NCI-H2107 (cell line): ENCODE measurements around the gene EGFL7.

Source experiments
- DNase-seq: peaks from one replicate; lab custom pipeline; 2025; lab: John Stamatoyannopoulos, UW

Gene EGFL7

DNA sequence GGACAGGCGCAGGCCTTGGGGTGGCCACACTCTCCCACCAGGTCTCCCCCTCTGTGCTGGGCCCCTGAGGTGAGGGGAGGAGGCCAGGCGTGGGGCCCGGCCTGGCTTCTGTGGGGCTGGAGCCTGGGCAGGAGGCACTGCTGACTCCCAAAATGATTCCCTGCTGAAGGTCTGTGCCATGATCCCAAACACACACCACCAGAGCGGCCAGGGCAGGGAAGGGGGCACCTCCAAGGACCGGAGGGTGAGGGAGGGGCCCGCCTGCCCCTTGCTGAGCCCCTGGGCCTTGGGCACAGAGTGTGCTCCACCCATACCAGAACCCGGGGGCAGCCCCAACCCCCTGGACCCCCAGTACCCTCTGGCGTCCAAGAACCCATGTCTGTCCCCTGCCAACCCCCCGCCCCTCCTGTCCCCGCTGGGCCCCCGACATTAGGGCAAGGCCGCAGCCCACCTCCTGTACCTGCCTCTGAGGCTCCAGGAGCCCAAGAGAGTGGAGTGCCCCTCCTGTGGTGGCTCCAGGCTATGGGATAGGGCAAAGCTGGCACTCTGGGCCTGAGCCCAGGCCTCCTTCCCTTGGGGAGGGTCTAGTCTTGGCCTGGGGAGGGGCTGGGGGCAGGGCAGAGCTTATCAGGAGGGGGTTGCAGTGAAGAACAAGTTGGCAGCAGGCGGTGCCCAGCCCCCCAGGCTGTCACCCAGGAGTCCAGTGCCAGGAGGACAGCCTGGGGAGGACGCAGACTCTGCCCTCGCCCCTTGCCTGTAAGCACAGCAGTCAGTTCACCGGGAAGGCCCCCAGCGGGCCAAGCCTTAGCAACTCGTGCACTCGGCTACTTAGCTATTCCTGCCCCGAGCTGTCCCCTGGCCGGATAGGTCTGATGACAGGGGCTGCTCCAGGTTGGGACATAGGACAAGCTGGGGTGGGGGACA is 2.6 kb upstream of the EGFL7 start:
- DNase-seq: no peak

DNA sequence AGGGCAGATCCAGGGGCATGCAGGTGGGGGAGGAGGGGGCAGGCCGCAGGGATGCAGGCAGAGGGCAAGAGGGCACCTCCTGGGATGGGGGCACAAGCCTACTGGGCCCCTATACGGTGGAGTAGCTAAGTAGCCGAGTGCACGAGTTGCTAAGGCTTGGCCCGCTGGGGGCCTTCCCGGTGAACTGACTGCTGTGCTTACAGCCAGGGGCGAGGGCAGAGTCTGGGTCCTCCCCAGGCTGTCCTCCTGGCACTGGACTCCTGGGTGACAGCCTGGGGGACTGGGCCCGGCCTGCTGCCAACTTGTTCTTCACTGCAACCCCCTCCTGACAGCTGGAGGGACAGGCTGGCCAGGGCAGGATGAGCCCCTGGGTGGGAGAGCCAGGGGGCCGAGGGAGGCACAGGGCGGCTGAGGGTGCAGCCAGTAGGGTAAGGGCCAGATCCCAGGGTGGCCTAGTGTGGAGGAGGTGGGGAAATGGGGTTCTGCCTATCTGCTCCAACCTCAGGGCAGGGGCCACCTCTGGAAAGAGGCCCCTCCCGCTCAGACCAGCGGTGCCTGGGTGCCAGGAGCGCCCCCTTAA is 1.7 kb upstream of the EGFL7 start:
- no peak for DNase-seq

DNA sequence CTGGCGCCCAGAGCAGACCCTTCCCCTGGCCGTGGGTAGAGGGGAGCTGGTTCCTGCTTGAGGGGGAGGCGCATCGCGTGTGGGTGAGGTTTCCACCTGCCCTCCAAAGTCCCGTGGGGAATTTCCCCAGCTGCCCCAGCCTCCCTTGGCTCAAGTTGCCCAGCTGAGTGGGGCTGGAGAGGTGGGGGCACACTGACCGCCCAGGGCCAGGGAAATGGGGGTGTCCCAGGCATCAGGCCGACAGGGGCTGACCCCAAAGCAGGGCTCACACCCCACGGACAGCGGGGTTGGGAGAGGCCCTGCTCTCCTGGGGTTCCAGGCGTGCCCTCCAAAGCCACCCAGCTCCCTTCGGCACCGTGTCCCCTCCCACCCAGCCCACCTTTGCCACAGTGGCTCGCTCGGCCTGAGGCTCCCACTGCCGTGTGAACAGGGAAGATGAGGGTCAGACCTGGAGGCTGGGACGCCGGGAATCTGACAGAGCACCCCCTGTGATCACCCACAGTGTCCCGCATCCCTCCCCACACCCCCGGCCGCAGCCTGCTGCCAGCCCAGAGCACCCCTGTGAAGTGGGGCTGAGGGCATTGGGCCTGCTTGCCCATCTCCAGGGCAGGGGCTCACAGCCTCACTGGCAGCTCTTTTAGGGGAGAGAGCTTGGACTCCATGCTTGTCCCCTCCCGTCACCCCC is 933 bp upstream of the EGFL7 start:
- no peak for DNase-seq

DNA sequence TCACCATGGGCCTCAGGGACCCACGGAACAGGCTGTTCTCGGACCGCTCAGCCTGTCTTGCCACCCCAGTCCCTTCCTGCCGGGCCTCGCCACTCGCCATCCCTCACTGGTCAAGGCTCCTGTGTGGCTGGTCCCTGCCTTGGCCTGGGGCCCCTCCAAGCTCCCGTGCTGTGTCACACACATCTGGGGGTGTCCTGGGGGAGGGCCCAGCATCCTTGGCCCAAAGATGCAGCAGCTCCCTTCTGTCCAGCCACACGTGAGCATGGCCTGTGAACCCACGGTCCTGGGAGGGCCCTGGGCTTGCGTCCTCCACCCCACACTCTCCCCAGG is 425 bp upstream of the EGFL7 start:
- no peak for DNase-seq

DNA sequence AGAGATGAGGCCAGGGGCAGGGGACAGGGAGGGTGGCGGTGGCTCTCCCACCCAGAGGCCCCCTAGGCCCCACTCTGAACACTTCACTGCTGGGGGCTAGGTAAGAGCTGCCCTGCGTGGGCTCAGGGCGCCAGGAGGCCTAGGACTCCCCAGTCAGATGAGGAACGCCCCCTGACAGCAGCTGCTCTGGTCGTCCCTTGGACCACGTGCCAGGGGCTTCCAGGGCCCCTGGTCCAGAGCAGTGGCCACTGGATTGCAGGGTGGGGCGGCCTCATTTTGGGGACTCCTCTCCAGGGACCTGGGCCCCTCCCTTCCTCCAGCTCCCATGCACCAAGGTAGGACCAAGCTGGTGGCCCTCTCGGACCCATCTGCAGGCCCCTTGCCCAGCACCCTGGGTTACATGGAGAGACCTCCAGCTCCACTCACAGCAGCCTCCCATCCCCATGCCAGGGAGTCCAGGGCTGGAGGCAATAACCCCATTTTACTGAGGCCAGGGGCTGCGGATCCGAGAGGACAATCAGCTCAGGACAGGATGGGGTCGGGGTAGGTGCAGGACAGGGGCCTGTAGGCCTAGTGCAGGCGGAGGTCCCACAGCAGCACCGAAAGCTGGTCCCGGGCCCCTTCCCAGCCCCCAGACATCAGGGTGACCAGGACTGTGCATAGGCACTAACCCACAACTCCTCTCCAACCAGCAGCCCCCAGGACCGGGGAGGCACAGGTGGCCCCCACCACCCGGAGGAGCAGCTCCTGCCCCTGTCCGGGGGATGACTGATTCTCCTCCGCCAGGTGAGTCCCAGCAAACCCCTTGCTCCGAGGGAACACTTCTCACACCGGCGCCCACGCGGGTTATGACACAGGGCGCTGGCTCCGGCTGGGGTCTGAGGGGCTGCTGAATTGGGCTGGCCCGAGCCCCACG is 1.5 kb downstream of the EGFL7 start:
- no peak for DNase-seq

DNA sequence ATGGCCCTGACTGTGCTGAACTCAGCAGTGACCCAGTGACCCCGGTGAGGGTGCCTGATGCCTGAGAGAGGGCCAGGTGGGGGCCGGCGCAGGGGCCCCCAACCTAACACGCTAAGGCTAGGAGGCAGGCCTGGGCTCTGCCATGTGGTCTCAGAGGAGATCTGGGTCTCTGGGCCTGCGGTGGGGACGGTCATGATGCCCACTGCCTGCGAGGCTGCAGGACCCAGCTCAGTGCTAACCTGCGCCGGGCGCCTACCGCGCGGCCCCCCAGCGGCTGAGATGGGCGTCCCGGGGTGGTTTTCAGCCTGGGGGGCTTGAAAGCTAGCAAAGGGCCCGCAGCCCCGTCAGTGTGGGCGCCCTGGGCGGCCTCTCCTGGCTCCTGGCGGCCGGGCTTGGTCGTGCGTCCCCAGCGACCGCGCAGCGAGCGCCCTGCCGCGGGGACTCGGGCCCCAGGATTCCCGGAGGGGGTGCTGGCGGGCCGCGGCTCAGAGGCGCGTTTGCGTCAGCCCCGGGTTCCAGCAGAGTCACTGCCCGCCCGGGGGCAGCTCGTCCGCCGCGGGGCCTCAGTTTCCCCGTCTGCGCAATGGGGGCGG is 2.5 kb downstream of the EGFL7 start:
- no peak for DNase-seq

DNA sequence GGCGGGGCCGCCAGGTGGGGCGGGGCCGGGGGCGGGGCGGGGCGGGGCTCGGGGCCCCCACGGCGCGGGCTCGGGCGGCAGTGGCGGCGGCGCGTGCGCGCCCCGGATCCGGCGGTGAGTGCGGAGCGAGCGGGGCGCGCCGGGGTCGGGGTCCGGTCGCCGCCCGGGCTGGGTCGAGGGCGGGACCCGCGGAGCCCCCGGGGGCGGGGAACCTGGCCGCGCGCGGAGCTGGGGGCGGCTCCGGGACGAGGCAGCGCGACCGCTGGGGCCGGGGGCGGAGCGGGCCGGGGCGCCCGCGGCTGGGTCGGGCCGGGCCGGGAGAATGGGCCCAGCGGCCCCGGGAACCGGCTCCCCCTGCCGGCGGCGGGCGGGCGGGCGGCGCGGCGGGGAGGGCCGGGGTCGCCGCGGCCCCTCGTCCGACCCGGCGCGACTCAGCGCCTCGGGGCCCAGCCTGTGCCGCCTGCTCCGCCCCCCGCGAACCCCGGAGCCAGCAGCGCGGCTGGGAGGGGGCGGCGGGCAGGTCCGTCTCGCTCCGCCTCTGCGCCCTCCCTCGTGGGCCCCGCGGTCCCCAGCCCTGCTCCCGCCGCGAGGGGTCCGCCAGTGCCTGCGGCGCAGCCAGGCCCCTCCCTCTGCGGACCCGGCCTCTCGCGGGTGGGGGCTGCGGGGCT is 3.1 kb downstream of the EGFL7 start:
- DNase-seq: no peak

DNA sequence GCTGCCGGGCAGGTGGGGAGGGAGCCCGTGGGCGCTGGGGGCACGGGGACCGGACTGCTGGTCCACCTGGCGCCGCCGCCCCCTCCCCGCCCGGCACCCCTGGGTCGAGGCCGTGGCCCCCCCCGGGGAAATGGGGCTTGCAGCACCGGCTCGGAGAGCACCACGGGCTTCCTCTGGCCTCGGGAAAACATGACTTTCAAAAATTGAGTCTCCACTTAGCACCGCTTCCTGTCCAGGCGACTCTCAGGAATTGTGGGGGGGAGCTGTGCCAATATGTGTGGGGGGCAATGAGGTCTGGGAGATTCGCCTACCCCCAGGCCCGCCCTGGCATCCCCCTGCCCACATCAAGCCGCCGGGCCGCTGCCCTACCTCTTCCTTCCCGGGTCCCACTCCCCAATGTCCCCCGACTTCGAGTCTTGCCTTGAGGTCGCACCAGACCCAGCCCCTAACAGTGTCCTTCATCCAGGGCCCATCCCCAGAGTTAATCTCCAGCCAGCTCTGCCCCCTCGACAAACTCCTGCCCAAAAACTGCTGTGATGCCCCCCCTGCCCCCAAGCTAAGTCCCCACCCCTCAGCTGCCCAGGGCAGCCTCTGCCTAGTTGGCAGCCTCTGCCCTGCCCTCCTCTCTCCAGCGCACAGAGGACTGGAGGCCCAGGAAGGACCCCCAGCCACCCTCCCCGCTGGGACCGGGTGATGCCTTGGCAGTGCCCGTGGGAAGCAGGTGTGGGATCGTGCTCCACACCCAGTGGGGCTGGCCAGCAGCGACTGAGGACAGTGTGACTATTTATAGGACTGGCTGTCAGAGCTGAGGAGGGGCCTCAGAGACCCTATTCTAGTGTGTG is 3.9 kb downstream of the EGFL7 start:
- DNase-seq: no peak

DNA sequence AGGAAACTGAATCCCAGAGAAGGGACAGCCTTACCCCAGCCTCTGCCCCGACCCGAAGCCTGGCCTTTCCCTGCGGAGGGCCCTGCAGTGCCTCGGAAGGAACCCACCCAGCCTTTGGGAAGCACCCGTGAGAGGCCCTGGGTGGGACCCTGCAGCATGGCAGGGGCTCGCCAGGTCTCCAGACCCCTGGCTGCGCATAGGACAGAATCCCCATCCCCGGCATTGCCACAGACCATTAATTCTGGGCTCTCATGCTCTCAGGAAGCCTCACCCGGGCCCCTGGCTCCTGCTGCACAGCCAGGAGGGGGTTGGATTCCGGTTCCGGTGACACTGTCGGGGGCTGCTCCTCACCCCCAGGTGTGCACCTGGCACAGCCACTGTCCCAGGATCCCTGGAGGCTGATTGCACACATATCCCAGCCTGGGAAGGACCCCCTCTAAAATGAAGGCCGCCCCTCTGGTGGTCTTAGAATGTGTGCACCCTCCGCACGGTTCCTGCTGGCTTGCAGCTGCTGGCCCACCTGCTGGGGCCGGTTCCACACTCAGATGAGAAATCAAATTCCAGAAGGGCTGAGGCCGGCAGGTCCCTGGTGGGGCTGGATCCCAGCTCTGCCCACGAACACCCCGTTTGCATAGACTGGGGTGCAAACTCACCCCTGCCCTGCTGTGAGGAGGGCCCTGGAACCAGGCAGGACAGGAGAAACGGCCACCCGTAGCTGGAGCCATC is 4.7 kb downstream of the EGFL7 start:
- DNase-seq: no peak

DNA sequence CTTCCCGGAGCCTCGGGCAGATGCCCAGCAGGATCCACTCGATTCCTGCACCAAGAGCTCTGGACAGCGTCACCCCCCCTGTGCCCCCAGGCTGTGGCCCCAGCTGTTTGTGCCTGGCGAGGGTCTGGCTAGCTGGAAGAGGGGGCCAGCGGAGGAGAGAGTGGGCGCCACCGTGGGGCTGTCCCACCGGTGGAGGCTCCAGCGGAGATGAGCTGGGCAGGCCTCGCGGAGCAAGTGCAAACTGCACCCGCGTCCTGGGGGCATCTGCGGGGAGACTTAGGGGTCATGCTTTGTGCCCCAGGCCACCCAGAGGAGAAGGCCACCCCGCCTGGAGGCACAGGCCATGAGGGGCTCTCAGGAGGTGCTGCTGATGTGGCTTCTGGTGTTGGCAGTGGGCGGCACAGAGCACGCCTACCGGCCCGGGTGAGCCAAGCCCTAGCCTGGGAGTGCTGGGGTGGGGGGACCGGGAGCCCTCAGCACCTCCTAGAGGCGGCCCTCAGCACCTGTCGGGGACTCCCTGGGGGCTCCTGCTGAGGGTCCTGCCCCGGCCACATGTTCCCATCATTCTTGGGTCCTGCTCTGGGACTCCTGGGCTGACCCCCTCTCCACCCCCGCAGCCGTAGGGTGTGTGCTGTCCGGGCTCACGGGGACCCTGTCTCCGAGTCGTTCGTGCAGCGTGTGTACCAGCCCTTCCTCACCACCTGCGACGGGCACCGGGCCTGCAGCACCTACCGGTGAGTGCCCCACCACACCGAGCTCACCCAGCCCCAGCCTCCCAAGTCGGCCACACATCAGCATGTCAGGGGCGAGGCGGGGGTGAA is 5.4 kb downstream of the EGFL7 start:
- no peak for DNase-seq

DNA sequence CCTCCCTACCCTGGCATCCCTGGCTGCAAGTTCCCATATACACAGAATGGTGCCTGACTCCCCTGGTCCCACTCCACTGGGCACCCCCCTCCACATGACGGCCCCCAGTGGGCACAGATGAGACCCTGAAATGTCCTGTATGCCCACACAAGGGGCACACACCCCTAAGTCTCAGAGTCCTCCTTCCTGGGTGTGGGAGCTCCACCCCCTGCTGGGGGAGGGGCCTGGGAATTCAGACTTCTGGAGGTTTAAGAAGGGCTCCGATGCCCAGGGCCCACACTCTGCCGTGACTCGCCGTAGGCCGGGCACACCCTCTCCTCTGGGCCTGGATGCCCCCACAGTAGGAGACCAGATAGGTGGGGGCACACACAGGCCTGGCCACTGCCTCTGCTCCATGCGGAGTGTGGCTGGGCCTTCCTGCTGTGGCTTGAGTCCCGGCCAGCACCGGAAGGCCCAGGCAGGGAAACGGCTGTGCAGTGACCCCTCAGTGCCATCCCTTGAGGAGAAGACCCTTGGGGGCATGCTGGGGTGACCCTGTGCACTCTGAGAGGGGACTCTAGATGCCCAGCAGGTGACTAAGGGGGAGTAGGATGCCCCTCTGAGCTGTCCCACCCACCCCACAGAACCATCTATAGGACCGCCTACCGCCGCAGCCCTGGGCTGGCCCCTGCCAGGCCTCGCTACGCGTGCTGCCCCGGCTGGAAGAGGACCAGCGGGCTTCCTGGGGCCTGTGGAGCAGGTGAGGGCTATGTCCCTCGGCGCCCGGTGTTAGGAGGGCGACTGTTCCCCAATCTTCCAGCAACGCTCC is 6.5 kb downstream of the EGFL7 start:
- no peak for DNase-seq

DNA sequence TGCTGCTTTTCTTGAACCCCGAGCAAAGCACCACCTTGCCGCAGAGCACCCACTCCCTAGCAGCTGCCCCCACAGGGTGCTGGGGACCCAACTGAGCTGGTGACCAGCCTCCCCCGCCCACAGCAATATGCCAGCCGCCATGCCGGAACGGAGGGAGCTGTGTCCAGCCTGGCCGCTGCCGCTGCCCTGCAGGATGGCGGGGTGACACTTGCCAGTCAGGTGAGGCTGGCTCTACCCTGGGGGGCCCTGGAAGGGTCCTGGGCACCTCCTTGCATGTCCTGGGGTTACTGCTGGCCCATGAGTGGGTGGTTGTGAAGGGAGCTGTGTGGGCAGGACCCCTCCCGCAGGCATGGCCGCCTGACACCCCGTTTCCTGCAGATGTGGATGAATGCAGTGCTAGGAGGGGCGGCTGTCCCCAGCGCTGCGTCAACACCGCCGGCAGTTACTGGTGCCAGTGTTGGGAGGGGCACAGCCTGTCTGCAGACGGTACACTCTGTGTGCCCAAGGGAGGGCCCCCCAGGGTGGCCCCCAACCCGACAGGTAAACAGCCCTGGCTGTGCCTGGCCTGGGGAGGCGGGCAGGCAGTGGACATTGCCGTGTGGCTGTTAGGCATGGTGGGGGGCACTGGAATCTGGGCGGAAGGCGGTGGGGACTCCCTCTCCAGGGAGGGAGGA is 7.2 kb downstream of the EGFL7 start:
- DNase-seq: no peak

DNA sequence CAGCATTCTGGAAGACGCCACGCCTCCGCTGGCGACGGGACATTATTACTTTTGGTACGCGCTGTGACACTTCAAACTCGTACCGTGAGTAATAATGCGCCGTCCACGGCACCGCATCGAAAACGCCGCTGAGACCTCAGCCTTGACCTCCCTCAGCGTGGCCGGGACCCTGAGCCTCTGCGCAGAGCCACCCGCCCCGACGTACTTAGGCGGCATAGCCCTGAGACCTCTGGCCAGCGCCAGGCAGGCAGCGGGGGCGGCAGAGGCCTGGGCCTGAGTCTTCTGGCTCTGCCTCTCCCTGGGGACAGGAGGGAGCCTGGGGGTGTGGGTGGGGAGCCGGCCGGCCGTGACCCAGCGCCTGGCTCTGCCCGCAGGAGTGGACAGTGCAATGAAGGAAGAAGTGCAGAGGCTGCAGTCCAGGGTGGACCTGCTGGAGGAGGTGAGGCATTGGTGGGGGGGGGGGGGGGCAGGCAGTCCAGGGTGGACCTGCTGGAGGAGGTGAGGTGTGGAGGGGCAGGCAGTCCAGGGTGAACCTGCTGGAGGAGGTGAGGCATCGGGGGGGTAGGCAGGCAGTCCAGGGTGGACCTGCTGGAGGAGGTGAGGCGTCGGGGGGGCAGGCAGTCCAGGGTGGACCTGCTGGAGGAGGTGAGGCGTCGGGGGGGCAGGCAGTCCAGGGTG is 8.0 kb downstream of the EGFL7 start:
- DNase-seq: no peak

DNA sequence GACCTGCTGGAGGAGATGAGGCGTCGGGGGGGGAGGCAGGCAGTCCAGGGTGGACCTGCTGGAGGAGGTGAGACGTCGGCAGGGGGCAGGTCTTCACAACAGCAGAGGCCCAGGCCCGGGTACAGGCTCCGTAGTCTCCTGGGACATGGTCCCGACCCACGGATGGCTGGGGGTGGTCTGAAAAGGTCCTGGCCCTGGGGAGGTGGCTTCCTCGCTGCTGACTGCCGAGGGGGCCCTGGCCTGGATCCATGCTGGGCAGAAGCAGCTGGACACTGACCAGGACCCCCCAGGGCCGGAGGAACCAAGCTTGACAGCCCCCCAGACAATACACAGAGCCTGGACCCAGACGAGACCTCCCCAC is 8.5 kb downstream of the EGFL7 start:
- DNase-seq: no peak

DNA sequence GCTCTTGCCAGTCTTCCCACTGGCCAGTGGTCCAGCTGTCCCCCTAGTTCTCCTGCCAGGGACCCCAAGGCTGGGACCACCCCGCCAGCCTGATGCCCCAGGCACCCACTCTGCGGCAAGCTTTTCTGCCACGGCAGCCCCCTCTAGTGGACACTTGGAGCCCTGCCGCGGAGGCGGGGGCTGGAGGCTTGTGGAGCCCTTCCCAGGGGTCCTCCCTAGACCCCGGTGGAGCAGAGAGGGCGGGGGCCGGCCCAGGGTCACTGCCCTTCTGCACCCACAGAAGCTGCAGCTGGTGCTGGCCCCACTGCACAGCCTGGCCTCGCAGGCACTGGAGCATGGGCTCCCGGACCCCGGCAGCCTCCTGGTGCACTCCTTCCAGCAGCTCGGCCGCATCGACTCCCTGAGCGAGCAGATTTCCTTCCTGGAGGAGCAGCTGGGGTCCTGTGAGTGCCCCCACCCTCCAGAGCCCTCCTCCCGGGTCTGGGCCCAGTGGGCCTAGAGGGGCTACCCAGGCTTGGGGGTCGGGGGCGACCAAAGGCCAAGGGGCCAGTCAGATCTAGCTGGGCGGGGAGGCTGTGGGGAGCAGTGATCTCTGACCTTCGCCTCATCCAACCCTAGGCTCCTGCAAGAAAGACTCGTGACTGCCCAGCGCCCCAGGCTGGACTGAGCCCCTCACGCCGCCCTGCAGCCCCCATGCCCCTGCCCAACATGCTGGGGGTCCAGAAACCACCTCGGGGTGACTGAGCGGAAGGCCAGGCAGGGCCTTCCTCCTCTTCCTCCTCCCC is 9.1 kb downstream of the EGFL7 start:
- DNase-seq: no peak
